ENCODE measurements around the gene B3GNT8.
A peak's percentile ranks its signal among the peaks of the same experiment; 100 is the strongest.
"Not testable (repeated sequence)": the region's sequence is repeated elsewhere in the genome, so short reads cannot be mapped to it uniquely, and the experiment has no call there.

The B3GNT8 gene

DNA sequence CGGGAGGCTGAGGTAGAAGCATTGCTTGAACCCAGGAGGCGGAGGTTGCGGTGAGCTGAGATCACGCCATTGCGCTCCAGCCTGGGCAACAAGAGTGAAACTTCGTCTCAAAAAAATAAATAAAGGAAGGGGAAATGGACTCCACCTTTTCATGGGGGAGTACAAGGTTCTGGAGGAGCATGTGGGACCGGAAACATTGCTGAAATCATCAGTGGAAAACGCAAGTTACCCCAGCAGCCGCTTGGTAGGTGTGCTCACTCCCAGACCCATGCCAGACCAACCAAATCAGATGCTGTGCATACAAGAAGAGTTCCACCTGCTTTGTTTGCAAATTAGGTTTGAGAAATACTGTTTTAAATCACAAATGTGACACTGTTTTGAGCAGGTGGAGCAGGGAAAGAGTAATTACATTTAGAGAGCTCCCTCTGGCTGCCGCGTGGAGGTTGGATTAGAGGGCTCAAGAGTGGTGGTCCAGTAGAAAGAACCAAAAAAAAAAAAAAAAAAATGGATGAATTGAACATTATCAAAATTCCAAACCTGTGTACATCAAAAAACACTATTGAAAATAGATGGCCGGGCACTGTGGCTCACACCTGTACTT lies 20.7 kb upstream of the B3GNT8 start:
- Histone ChIP-seq H3K4me1 (ENCODE audit: control insufficient read depth, low read depth, low read length) (no peaks in the 10 kb centered on the region), H3K9me3 (ENCODE audit: control insufficient read depth, low read depth, low read length) (no peaks in the 10 kb centered on the region), H3K27me3 (ENCODE audit: control insufficient read depth, insufficient read depth, low read length) (peaks cover 19% of the 10 kb centered on the region), H3K36me3 (ENCODE audit: control insufficient read depth, low read depth, low read length) (no peaks in the 10 kb centered on the region), H3K27ac (ENCODE audit: low read length) (no peak overlapping the region), H3K9ac (ENCODE audit: low read length) (no peak overlapping the region), H3K4me3 (ENCODE audit: low read length) (no peak overlapping the region)

DNA sequence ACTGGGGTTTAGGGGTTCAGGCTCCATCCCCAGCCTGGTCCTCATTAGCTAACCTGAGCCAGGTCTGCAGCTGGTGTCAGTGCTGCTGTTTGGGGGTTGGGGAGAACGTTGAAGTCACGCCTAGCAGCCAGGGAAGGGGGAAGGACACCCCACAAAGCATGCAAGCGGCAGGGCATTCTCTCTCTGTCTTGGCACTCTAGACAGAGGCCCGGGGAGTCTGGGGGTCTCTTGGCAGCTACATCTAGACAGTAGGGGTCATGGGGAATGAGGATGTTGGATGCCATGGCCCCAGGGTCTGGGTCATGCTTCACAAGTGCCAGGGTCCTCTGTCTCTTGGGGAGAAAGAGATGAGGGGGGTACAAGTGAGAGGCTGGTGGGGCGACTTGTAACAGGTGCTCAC lies 18.4 kb upstream of the B3GNT8 start:
- Histone ChIP-seq H3K9ac (ENCODE audit: low read length) (no peak overlapping the region), H3K4me1 (ENCODE audit: control insufficient read depth, low read depth, low read length) (no peaks in the 10 kb centered on the region), H3K36me3 (ENCODE audit: control insufficient read depth, low read depth, low read length) (no peaks in the 10 kb centered on the region), H3K27ac (ENCODE audit: low read length) (no peak overlapping the region), H3K4me3 (ENCODE audit: low read length) (no peak overlapping the region), H3K27me3 (ENCODE audit: control insufficient read depth, insufficient read depth, low read length) (peaks cover 19% of the 10 kb centered on the region), H3K9me3 (ENCODE audit: control insufficient read depth, low read depth, low read length) (no peaks in the 10 kb centered on the region)

DNA sequence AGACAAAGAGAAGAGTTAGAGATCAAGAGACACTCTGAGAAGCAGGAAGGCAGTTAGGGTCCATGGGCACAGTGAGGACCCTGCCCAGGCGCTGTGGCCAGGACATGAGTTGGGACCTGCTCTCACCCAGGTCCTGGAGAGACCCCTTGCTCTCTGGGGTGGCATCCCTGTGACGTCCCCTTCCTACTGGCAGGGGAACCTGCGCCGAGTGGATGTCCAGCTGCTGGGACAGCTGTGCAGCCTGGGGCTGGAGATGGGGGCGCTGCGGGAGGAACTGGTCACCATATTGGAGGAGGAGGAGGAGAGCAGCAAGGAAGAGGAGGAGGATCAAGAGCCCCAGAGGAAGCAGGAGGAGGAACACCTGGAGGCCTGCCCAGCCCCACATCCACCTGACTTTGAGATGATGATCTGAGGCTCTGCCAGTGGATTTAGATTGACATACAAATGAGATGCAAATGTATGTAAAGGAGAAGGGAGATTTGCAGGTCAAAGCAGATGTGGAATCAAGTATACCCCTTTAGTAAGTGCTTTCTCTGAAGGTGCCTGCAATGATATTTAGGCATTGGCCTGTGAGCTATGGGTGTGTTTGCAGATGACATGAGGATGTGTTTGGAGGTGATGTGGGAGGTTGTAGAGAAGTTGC lies 16.8 kb upstream of the B3GNT8 start:
- Histone ChIP-seq H3K9ac (ENCODE audit: low read length) (no peak overlapping the region), H3K4me1 (ENCODE audit: control insufficient read depth, low read depth, low read length) (no peaks in the 10 kb centered on the region), H3K4me3 (ENCODE audit: low read length) (no peak overlapping the region), H3K27me3 (ENCODE audit: control insufficient read depth, insufficient read depth, low read length) (peaks cover 15% of the 10 kb centered on the region), H3K27ac (ENCODE audit: low read length) (no peak overlapping the region), H3K36me3 (ENCODE audit: control insufficient read depth, low read depth, low read length) (no peaks in the 10 kb centered on the region), H3K9me3 (ENCODE audit: control insufficient read depth, low read depth, low read length) (no peaks in the 10 kb centered on the region)

DNA sequence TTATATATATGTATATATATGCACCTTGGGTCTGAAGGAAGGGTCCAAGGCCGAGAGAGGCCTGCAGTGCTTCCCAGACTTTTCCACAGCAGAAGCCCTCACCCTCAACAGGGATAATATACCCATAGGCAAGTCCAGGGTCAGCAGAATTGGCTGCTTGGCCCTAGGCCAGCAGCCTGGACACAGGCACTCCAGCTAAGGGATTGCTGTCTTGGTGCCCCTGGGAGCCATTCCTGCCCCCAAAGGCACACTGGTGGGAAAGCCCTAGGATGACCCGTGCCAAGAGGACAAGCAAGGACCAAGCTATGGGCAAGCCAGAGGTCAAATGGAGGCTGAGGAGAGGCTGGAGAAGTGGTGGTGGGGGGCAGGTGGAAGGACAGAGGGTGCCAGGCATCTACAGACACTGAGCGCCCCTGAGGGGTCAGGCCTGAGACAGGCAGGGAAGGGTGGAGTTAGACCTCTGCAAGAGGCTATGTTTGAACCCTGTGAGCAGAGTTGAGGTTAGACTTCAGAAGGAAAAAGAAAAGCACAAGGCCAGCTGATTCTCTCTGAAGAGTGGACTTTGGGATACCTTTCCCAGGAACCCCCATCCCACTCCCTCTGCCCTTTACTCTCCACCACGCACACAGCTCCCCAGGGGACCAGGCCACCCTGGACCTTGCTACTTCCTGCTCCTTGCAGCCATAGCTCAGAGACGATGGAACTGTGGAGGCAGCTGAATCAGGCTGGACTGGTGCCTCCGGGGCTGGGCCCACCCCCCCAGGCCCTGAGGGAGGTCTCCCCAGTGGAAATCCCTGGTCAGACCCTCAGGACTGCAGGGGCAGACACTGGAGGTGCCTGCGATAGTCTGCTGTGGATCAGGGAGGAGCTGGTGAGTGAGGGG lies 15.5 kb upstream of the B3GNT8 start, which contains the start of gene ERICH4:
Gene ERICH4, plus strand, starts transcription at position 684 of the 883 bp plus-strand sequence. Its CDS starts 14 bp downstream, at position 698.
- H3K4me3 ChIP-seq (ENCODE audit: low read length), result no peak within 1 kb of the TSS
- peaks cover 6% of the 10 kb centered on the region for H3K27me3 ChIP-seq (ENCODE audit: control insufficient read depth, insufficient read depth, low read length)
- H3K4me1 ChIP-seq (ENCODE audit: control insufficient read depth, low read depth, low read length), result no peaks in the 10 kb centered on the region
- no peak within 1 kb of the TSS for H3K27ac ChIP-seq (ENCODE audit: low read length)
- H3K36me3 ChIP-seq (ENCODE audit: control insufficient read depth, low read depth, low read length), result no peaks in the 10 kb centered on the region
- no peak within 1 kb of the TSS for H3K9ac ChIP-seq (ENCODE audit: low read length)
- H3K9me3 ChIP-seq (ENCODE audit: control insufficient read depth, low read depth, low read length), result no peaks in the 10 kb centered on the region

DNA sequence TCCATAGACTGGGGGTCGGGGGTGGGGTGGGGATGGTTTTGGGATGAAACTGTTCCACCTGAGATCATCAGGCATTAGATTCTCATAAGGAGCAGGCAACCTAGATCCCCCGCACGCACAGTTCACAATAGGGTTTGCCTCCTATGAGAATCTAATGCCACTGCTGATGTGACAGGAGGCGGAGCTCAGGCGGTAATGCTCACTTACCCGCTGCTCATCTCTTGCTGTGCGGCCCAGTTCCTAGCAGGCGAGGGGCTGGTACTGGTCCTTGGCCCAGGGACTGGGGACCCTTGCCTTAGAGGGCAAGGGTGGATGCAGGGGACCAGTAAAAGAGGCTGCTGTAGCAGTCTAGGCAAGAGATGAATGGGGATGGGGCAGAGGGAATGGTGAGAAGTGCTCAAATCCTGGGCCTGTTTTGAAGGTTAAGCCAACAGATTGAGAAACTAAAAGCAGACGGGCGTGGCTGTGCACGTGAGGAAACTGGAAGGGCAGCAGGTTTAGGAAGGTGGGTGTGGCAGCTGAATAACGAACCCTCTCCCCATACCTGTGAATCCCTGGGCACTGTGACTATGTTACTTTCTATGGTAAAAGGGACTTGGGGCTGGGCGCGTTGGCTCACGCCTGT lies 14.3 kb upstream of the B3GNT8 start:
- Histone ChIP-seq H3K9ac (ENCODE audit: low read length) (no peak overlapping the region), H3K9me3 (ENCODE audit: control insufficient read depth, low read depth, low read length) (no peaks in the 10 kb centered on the region), H3K27me3 (ENCODE audit: control insufficient read depth, insufficient read depth, low read length) (no peaks in the 10 kb centered on the region)

DNA sequence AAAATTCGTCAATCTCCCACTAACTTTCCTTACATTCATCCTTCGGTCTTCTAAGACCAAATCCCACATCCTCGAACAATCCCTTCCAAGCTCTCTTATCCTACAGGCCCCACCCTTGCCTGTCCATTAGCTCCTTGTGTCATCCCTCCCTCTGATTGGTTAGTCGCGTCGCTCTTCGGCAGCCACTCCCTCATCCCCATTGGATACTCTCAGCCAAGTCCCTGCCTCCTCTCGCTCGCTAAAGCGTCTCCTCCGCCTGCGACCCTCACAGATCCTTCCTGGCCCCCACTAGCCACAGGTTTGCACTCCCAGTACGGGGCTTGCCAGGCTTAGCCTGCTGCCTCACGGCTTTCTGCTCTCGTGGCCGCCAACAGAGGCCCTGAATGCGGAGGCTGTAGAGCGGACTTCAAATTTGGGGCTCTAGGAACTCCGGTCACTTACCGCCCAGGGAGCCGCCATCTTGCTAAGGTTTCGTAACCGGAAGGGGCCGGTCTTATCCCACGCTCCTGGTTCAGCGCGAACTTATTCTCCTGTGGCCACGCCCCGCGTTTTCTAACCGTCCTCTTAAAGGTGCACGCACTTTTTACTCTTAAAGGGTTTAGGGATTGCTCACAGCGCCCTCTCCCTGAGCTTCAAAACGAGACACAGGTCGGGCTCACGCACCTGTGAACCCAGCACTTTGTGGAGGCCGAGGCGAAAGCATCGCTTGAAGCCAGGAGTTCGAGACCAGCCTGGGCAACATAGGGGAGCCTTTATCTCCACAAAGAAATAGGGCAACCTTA lies 12.5 kb upstream of the B3GNT8 start, which contains the start of gene DMAC2:
Gene DMAC2, minus strand, starts transcription at position 472 of the 782 bp plus-strand sequence. Its CDS starts 13 bp downstream, at position 459.
- Histone ChIP-seq H3K4me3 (ENCODE audit: low read length) (peak within 1 kb of the TSS; percentile 81), H3K9me3 (ENCODE audit: control insufficient read depth, low read depth, low read length) (no peaks in the 10 kb centered on the region), H3K36me3 (ENCODE audit: control insufficient read depth, low read depth, low read length) (no peaks in the 10 kb centered on the region), H3K4me1 (ENCODE audit: control insufficient read depth, low read depth, low read length) (no peaks in the 10 kb centered on the region), H3K27ac (ENCODE audit: low read length) (peak within 1 kb of the TSS; percentile 96), H3K9ac (ENCODE audit: low read length) (peak within 1 kb of the TSS; percentile 89), H3K27me3 (ENCODE audit: control insufficient read depth, insufficient read depth, low read length) (no peaks in the 10 kb centered on the region)

More for the DNA sequence above, 14.3 kb upstream of the B3GNT8 start:
- no peaks in the 10 kb centered on the region for H3K36me3 ChIP-seq (ENCODE audit: control insufficient read depth, low read depth, low read length)
- no peak overlapping the region for H3K4me3 ChIP-seq (ENCODE audit: low read length)
- H3K27ac ChIP-seq (ENCODE audit: low read length), result no peak overlapping the region
- no peaks in the 10 kb centered on the region for H3K4me1 ChIP-seq (ENCODE audit: control insufficient read depth, low read depth, low read length)

DNA sequence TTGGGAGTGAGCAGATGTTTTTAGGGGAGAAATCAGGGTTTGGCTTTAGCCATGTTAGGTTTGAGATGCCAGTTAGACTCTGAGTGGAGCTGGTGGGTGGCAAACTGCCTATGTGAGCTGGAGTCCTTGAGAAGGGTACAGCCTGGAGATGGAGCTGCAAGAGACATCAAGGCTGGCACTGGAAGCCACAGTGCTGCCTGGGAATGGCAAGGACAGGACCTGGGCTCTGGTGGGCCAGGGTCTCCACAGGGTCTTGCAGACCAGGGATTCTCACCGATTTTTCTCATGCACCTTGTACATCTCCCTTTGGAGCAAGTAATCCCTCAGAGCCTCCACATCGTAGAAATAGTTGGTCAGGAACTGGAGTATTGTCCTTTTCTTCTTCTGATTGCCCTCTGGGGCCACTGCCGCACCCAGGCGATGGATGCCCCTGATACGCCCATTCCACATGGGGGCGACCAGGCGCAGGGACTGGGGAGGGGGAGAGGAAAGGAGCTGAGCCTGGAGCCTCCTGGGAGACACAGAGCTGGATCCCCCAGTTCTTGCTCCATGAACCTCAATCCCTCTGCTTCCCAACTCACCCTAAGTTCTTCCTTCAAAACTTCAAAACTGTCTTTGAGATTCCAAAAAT lies 10.9 kb upstream of the B3GNT8 start:
- H3K27ac ChIP-seq (ENCODE audit: low read length), result no peak overlapping the region
- H3K4me1 ChIP-seq (ENCODE audit: control insufficient read depth, low read depth, low read length), result no peaks in the 10 kb centered on the region
- H3K36me3 ChIP-seq (ENCODE audit: control insufficient read depth, low read depth, low read length), result peaks cover 4% of the 10 kb centered on the region
- H3K4me3 ChIP-seq (ENCODE audit: low read length), result no peak overlapping the region
- H3K9me3 ChIP-seq (ENCODE audit: control insufficient read depth, low read depth, low read length), result no peaks in the 10 kb centered on the region
- H3K9ac ChIP-seq (ENCODE audit: low read length), result no peak overlapping the region
- no peaks in the 10 kb centered on the region for H3K27me3 ChIP-seq (ENCODE audit: control insufficient read depth, insufficient read depth, low read length)

DNA sequence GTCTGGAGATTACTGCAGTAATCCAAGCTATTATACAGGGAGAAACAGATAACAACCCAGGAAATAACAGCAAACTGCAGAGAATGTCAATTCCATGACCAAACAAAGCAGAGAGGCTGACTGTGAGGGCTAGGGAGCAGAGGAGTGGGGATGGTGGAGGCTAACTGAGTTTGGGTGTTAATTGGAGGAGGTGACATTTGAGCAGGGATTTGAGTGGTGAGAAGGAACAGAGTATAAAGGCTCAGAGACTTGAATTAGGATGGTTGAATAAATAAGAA lies 9.4 kb upstream of the B3GNT8 start:
- no peaks in the 10 kb centered on the region for H3K4me1 ChIP-seq (ENCODE audit: control insufficient read depth, low read depth, low read length)
- H3K4me3 ChIP-seq (ENCODE audit: low read length), result no peak overlapping the region
- H3K36me3 ChIP-seq (ENCODE audit: control insufficient read depth, low read depth, low read length), result peaks cover 18% of the 10 kb centered on the region
- H3K27me3 ChIP-seq (ENCODE audit: control insufficient read depth, insufficient read depth, low read length), result no peaks in the 10 kb centered on the region
- no peaks in the 10 kb centered on the region for H3K9me3 ChIP-seq (ENCODE audit: control insufficient read depth, low read depth, low read length)
- H3K27ac ChIP-seq (ENCODE audit: low read length), result no peak overlapping the region
- H3K9ac ChIP-seq (ENCODE audit: low read length), result no peak overlapping the region

DNA sequence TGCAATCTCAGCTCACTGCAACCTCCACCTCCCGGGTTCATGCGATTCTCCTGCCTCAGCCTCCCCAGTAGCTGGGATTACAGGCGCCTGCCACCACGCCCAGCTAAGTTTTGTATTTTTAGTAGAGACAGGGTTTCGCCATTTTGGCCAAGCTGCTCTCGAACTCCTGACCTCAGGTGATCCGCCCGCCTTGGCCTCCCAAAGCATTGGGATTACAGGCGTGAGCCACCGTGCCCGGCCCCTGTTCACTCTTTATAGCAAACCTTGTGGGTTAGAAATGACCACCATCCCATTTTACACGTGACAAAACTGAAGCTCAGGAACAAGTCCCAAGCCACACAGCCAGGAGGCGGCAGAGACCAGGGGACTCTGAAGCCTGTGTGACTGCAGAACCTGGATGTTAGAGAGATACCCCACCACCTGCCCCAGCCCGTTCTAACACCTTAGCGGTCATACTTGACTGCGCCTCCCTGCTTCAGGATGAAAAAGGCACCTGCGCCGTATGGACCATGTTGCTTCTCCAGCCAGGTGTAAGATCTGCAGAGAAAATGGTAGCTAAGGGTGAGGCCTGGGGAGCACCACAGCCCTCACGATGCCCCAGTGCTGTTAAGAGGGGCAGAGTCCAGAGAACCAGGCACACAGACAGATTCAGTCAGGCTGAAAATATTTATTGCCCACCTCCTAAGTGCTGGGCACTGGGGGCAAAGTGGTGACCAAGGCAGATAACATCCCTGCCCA lies 8.9 kb upstream of the B3GNT8 start:
- Histone ChIP-seq H3K4me3 (ENCODE audit: low read length) (no peak overlapping the region), H3K9me3 (ENCODE audit: control insufficient read depth, low read depth, low read length) (no peaks in the 10 kb centered on the region), H3K9ac (ENCODE audit: low read length) (no peak overlapping the region), H3K27me3 (ENCODE audit: control insufficient read depth, insufficient read depth, low read length) (no peaks in the 10 kb centered on the region), H3K27ac (ENCODE audit: low read length) (no peak overlapping the region), H3K36me3 (ENCODE audit: control insufficient read depth, low read depth, low read length) (peaks cover 23% of the 10 kb centered on the region), H3K4me1 (ENCODE audit: control insufficient read depth, low read depth, low read length) (no peaks in the 10 kb centered on the region)

DNA sequence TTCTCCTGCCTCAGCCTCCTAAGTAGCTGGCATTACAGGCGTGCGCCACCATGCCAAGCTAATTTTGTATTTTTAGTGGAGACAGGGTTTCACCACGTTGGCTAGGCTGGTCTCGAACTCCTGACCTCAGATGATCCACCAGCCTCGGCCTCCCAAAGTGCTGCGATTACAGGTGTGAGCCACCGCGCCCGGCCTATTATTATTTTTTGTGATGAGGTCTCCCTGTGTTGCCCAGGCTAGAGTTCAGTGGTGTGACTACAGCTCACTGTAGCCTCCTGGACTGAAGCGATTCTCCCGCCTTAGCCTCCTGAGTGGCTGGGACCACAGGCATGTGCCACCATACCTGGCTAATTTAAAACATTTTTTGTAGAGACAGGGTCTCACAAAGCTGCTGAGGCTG lies 8.2 kb upstream of the B3GNT8 start:
- not testable (repeated sequence) for H3K4me1 ChIP-seq (ENCODE audit: control insufficient read depth, low read depth, low read length); H3K4me3 ChIP-seq (ENCODE audit: low read length); H3K9me3 ChIP-seq (ENCODE audit: control insufficient read depth, low read depth, low read length); H3K27ac ChIP-seq (ENCODE audit: low read length); H3K27me3 ChIP-seq (ENCODE audit: control insufficient read depth, insufficient read depth, low read length); H3K9ac ChIP-seq (ENCODE audit: low read length)
- H3K36me3 ChIP-seq (ENCODE audit: control insufficient read depth, low read depth, low read length), result peaks cover 28% of the 10 kb centered on the region
